RWPE2 (cell line): ENCODE results near the gene ARL6IP4.
A peak's percentile ranks its signal among the peaks of the same experiment; 100 is the strongest.

Experiments used
- ATAC-seq: fragments of 200-7000 bp; cut with Tn5 transposase; 3 replicates; pipeline ENCODE4 v1.9.1; 2021; ENCODE audit warnings: low read depth
- DNase-seq: peaks from one replicate; pipeline ENCODE4 v3.0.0-alpha.2; 2020; ENCODE audit warnings: low spot score
- H3K27ac ChIP-seq: fragments of 450-650 bp; 2 replicates; pipeline ENCODE4 v1.5.1; 2017; ENCODE audit warnings: mild to moderate bottlenecking; ENCODE audit not compliant: poor library complexity, severe bottlenecking
- H3K27me3 ChIP-seq: fragments of 250-450 bp; sonication (Bioruptor Pico); 2 replicates; pipeline ENCODE4 v1.5.1; 2021; ENCODE audit warnings: mild to moderate bottlenecking, moderate library complexity; ENCODE audit not compliant: insufficient read depth, poor library complexity, severe bottlenecking
- H3K36me3 ChIP-seq: fragments of 250-450 bp; sonication (Bioruptor Pico); 2 replicates; pipeline ENCODE4 v1.5.1; 2020; ENCODE audit warnings: low read depth, mild to moderate bottlenecking, moderate library complexity
- H3K4me1 ChIP-seq: fragments of 250-450 bp; sonication (Bioruptor Pico); 2 replicates; pipeline ENCODE4 v1.5.1; 2021; ENCODE audit warnings: mild to moderate bottlenecking, moderate library complexity; ENCODE audit not compliant: insufficient read depth, poor library complexity, severe bottlenecking
- H3K4me3 ChIP-seq: fragments of 250-450 bp; sonication (Bioruptor Pico); 2 replicates; pipeline ENCODE4 v1.5.1; 2021; ENCODE audit warnings: mild to moderate bottlenecking, moderate library complexity; ENCODE audit not compliant: severe bottlenecking
- H3K9me3 ChIP-seq: fragments of 250-450 bp; sonication (Bioruptor Pico); 2 replicates; pipeline ENCODE4 v1.5.1; 2021; ENCODE audit warnings: mild to moderate bottlenecking, moderate library complexity; ENCODE audit not compliant: severe bottlenecking
- TF ChIP-seq, protein P1 (sequence below): fragments of 450-650 bp; IDR thresholded peaks from one replicate; pipeline ENCODE4 v1.5.1; 2017; ENCODE audit warnings: mild to moderate bottlenecking, moderate library complexity; ENCODE audit not compliant: poor library complexity, severe bottlenecking

ARL6IP4 gene

DNA sequence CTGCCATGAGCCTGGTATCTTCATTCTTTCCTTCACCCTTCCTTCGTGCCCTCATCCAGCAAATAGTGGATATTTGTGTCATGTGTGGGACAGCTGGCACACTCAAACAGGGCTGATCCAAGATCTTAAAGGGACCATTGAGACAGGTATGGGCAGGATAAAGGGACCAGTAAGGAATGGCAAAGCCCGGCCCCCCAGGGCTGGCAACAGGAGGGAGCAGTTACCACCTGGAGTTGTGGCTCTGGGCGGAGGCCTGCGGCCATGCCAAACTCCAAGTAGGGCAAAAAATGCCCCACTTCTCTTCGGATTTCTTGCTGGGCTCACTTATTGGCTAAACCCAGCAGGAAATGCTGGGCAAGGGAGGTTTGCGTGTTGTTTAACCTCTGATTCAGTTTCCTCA, 3.3 kb upstream of the ARL6IP4 start:
- TF ChIP-seq, protein P1, sequence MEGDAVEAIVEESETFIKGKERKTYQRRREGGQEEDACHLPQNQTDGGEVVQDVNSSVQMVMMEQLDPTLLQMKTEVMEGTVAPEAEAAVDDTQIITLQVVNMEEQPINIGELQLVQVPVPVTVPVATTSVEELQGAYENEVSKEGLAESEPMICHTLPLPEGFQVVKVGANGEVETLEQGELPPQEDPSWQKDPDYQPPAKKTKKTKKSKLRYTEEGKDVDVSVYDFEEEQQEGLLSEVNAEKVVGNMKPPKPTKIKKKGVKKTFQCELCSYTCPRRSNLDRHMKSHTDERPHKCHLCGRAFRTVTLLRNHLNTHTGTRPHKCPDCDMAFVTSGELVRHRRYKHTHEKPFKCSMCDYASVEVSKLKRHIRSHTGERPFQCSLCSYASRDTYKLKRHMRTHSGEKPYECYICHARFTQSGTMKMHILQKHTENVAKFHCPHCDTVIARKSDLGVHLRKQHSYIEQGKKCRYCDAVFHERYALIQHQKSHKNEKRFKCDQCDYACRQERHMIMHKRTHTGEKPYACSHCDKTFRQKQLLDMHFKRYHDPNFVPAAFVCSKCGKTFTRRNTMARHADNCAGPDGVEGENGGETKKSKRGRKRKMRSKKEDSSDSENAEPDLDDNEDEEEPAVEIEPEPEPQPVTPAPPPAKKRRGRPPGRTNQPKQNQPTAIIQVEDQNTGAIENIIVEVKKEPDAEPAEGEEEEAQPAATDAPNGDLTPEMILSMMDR: no peak
- Histone ChIP-seq H3K4me3 (no peak overlapping the region), H3K4me1 (peaks cover 6% of the 10 kb centered on the region), H3K36me3 (peaks cover 15% of the 10 kb centered on the region), H3K9me3 (no peaks in the 10 kb centered on the region), H3K27me3 (no peaks in the 10 kb centered on the region), H3K27ac (no peak overlapping the region)
- DNase-seq (no peak), ATAC-seq (no peak)

DNA sequence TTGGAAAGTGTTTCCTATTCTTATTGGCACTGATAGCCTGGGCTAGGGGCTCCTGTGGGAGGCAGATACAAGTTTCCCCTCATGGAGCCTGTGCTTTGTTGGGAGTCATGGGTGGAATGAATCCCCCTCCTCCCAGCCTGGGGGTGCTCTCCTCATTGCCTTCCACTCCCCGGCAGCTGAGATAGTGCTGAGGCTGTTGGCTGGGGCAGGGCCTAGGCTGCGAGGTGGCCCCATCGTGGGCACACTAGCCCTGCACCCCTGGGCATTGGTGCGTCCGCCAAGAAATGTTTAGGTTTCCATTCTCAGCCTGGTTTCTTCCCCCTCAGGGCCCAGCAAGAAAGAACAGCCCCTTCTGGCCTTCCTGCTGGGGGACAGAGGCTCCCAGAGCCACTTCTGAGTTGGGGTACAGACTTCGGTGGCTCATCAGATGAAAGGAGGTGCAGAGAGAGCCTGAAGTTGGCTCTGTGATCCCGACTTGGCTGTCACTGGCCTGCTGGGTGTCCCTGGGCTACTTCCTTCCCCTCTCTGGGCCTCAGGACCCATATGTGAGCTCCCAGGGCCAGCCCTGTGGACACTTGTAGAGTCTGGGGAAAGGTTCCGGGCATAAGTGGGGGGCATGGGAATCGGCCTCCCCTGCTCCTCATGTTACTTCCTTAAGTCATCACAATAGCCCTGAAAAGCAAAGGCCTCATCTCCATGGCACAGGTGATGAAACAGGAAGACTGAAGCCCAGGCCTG, 2.7 kb upstream of the ARL6IP4 start:
- no peak overlapping the region for H3K27ac ChIP-seq
- peaks cover 6% of the 10 kb centered on the region for H3K4me1 ChIP-seq
- ATAC-seq (no peak), DNase-seq (no peak)
- H3K36me3 ChIP-seq: peaks cover 19% of the 10 kb centered on the region
- no peaks in the 10 kb centered on the region for H3K9me3 ChIP-seq
- no peak overlapping the region for H3K4me3 ChIP-seq
- H3K27me3 ChIP-seq: no peaks in the 10 kb centered on the region
- TF ChIP-seq, protein P1: no peak

DNA sequence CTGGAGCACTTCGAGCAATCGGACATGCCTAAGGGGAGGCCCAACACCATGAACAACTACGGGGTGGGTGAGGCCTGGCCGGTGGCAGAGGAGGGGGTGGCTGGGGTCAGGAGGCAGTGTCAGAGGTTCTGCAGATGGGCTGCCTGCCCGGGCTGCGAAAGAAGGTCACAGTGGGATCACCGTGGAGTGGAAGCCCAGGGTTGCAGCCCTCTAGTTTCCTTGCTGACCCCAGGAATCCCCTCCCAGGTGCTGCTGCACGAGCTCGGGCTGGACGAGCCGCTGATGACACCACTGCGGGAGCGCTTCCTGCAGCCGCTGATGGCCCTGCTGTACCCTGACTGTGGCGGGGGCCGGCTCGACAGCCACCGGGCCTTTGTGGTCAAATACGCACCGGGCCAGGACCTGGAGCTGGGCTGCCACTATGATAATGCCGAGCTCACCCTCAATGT, 1.9 kb upstream of the ARL6IP4 start:
- TF ChIP-seq, protein P1: no peak
- ATAC-seq (no peak), DNase-seq (peak; percentile 63)
- H3K36me3 ChIP-seq: peaks cover 21% of the 10 kb centered on the region
- no peak overlapping the region for H3K27ac ChIP-seq
- H3K4me1 ChIP-seq: peaks cover 6% of the 10 kb centered on the region
- H3K27me3 ChIP-seq: no peaks in the 10 kb centered on the region
- no peaks in the 10 kb centered on the region for H3K9me3 ChIP-seq
- H3K4me3 ChIP-seq: no peak overlapping the region

DNA sequence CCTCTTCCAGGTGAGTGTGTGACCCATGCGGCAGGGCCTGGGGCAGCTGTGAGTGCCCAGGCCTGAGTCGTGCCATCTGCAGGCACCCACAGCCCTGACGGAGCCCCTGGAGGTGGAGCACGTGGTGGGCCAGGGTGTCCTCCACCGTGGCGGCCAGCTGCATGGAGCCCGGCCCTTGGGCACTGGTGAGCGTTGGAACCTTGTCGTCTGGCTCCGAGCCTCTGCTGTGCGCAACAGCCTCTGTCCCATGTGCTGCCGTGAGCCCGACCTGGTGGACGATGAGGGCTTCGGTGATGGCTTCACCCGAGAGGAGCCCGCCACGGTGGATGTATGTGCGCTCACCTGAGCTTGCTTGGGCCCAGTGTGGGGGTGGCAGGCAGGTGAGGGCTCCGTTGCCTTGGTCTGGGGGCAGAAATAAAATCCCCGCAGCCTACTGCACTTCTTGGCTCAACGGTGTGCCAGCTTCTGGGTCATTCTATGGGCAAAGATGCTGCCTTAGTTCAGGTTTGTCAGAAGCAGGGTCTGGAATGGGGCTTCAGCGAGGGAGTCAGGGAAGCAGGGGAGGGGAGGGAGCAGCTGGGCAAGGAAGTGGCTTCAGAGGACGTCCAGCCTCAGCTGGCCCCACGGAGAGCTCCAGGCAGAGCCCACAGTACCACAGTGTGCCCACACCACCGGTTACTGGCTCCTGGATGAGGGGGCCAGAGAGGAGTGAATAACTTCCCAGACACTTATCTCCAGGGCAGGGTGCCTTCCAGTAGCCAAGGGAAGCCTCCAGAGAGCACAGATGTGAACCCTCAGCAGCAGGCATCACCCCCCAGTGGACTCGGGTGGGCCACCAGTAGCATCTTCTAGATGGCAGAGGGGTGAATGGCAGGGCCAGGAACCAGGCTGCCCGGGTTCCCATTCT, 1.2 kb upstream of the ARL6IP4 start:
- ATAC-seq (no peak), DNase-seq (peak; percentile 49)
- peak overlapping the region; percentile 91 for H3K4me3 ChIP-seq
- H3K27ac ChIP-seq: peak overlapping the region; percentile 69
- no peaks in the 10 kb centered on the region for H3K9me3 ChIP-seq
- H3K36me3 ChIP-seq: peaks cover 21% of the 10 kb centered on the region
- TF ChIP-seq, protein P1: no peak
- peaks cover 6% of the 10 kb centered on the region for H3K4me1 ChIP-seq
- no peaks in the 10 kb centered on the region for H3K27me3 ChIP-seq
